Middle frontal gyrus (tissue), 1 donor: Measurements from ENCODE around the gene RASSF4.

Experiments
- DNase-seq: peaks from one replicate; pipeline ENCODE4 v3.0.0-alpha.2; 2015; ENCODE audit warnings: low spot score; ENCODE audit errors: extremely low spot score

Gene RASSF4

DNA sequence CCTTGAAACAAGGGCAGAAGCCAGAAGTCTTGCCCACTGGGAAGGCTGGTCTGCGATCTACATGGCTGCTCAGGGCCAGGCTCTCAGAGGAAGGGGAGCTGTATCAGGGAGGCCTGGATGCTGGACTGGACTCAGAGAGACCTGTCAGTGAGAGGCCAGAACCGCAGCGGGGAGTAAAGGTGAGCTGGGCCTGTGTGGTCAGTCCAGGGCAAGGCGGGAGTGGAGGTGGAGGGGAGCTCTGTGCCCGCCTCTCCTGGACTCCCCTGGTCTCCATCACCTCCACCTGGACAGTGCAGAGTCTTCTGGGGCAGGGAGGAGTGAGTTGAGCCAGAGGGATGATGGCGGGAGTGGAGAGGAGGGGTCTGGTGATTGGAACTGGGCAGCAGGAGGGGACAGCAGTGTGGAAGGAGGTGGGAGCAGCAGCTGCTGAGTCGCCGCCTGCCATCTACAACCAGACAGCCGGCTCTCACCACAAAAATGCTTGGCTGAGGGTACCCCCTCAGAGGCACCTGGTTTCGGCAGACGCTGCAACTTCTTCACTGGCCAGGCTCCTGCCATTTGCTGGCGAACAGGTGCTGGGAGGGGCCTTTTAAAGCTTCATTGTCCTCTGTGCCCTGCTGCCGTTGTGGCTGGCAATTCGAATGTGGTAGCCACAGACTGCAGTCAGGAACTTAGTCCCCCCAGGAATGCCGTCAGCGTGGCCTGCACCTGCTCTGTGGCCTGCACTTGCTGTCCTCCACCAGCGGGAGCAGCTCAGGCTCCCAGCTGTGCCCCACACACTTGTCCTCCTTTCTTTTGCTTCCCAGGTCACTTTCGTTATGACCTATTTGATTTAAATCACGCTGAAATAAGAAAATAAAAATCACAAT is 3.5 kb downstream of the RASSF4 start:
- DNase-seq: no peak

DNA sequence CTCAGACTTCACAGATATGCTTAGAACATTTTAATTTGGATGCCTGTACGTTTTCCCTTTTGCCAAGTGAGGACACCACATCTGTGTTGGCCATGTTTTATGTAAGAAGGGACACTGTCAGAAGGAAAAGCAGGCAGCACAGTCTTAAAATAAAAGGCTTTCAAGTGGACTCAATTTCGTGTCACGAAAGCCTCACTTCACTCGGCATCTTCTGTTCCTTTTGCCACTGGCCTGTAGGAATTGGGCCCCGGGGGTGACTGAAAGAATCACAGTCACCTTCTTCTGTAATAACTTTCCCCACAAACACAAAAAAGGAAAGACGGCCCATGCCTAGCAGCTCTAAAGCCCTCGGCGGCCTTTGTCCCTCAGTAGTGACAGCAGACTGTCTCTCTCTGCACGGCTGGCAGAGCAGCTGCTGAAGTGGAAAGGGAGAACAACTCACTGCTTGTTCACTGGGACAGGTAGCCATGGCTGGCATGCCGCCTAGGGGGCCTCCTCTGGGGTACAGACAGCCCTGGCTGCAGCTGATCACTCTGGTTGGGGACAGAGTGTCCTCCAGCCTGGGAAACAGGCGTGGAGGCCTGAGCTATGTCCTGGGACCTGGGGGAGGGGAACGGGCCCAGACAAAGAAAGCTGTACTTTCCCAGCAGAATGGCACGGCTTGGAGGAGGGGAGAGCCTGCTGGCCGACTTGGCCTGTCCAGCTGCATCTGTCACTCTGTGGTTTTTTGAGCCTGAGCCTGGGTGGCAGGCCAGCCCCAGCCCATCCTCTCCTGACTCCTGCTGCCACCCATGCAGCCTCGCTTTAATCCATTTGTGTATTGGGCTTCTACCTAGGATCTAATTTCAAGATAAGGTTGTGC is 4.4 kb downstream of the RASSF4 start:
- peak; percentile 72 for DNase-seq

DNA sequence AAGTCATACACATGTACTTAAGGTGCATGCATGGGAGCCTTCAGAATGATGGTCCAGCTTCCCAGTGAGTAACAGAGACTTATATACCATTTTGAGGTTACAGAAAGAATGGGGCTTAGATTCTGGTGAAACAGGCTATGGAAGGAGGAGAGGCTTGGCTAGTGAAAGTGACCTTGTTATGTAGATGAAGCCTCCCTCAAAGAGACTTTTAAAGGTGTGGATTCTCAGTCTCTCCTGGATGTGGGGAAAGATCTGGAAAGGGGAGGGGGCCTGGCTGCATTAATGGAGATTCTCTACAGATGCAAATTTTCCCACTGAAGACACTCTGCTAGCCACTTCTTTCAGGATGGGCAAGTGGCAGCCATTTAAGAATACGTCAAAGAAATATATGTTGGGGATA is 5.5 kb downstream of the RASSF4 start:
- DNase-seq: no peak

DNA sequence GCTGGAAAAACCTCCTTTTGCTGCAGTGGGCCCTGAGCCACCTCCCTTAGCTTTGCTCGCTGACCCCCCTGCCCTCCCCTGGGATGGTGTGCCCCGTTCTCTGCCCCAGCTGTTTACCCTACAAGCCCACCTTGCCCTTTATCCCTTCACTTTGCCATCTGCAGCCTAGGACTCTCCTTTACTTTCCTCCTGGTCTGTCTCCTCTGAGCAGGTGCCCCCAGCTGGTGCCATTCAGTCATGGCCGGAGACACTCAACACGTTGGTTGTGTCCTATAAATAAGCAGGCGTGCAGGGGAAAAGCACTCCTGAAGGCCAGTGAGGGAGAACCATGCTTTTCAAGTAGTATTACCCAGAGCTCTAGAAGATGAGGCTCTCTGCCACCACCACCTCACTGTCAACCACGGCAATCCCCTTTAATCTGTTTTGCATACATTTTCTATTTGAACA is 6.1 kb downstream of the RASSF4 start:
- no peak for DNase-seq

DNA sequence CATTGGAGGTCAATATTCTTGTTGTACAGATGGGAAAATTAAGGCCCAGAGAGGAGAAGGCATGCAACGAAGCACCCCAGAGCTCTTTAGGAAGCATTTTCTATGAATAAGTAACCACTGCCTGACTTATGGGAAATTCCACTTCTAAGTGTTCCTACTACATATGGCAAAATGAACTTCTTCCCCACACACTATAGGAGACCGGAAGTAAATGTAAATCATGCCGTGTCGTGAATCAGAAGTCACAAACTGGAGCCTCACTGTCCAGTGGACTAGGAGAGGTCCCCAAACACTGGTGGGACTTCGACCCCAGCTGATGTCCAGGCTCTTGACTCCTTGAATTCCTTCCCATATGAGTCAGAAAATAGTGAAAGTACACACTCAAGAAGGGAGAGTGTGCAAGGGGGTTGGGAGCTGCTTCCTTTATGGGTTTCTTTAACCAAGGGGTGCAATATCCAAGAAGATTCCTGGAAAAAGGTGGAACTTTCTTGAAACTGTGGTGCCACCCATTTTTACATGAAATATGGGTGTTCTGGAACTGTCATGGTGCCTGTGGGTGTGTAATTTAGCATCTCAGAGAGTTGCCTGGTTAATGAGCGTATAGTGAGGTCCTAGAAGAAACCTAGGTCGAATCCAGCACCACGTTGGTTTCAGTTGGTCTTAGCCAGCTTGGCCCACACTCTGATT is 6.7 kb downstream of the RASSF4 start:
- DNase-seq: no peak

DNA sequence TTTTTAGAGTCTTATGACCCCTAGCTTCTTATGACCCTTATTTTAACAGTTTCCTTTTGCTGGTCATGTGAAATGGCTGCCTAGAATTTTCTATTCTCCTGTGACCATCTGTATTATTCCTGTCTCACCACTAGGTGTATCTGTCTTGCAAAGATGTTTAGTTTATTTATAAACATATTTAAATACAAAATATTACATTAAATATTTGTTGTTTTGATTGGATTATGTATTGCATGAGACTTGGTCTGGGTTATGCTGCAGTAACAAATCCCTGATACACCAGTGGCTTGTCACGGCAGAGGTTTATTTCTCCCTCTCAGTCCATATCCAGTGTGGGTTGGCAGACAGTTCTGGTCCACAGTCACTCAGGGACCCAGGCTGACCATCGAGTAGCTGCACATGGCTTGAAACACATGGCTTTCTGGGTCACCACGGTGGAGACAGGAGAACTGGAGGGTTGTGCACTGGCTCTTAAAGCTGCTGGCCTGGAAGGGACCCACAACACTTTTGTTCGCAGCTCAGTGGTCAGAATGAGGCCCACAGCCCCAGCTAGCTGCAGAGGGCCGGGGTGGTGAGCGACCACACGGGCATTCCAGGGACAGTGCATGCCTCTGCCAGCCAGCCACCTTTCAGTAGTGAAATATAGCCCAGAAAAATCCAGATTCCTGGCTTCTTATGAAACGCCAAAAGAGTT is 7.4 kb downstream of the RASSF4 start:
- no peak for DNase-seq

DNA sequence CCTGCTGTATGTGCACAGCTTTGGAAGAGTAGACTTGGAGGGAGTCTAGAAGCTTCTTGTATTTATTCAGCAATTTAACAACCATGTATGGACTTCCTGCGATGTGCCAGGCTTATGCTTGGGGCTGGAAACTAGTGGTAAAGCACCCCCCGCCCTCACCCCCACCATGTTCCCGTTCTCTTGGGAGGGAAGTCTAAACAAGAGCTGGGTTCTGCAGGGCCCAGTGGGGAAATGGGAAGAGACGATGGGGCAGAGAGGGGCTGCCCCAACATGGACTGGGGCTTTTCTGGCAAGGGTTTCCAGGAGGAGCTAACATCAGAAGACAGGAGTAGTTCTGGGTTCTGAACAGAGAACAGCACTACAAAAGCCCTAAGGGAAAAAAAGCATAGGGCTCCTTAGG is 8.0 kb downstream of the RASSF4 start:
- no peak for DNase-seq

DNA sequence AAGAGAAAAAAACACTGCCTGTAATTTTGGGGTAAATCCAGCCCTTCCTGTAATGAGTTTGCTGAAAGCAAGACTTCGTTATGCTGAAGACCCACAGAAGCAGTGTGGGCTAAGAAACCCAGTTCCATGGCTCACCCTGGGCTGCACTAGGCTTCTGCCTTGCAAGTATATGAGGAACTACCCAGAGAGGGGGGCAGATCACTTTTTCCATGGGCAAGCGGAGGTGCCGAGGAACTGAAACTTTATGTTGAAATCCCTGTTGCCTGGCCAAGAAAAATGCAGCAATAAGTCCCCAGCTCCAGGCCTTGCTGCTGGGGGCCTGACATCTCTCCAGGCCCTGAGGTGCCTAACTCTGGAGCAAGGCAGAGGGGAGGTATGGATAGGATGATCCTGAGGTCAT is 8.5 kb downstream of the RASSF4 start:
- no peak for DNase-seq

DNA sequence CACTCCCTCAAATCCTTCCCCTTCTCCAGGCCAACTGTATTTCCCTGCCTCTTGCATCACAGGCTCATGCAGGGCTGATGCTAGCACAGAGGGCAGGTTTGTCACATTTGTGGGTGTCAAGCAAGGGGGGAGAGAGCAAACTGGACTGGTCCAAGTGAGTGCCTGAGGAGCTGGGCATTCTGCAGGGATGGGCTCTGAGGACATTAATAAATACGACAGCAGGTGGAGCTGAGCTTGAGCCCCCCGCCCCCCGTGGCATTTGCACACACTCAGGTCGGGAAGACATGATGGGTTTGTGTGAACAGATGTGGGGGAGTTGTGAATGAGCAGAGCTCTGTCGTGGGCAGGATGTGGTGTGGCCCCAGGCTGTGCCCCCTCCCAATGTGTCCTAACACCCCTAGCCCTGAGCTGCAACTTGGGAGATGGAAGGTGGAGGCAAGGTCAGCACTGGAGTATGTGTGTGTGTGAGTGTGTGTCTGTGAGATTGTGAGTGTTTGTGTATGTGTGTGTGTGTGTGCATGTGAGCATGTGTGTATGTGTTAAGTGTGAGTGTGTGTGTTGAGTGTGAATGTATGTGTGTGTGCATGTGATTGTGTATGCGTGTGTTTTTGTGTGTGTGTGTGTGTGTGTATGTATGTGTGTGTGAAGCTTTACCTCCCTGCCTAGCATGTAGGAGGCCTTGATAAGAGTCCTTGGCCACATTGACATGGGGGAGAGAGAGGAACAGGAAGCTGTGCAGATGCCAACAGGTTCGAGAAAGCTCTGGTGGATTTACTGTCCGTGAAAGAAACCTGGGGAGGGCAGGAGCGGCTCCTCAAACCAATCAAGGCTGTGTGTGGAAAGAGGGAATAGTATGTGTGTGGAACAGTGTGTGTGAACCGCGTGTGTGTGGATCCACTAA is 9.1 kb downstream of the RASSF4 start:
- DNase-seq: no peak

DNA sequence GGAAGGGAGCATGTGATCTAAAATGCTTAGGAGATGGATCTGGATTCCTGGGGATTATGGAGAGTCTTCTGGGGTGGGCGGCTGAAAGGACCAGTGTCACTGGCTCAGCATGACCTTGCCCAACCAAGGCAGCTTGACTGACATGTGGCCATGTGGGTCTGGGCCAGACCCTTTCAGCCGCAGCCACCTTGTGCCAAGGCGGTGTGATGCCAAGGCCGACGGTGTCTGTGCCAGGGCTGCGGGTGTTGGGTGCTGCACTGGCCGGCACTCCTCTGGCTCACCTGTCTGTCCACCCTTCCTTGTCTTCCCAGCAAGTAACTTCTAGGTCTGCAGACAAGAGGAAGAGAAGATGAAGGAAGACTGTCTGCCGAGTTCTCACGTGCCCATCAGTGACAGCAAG is 10.3 kb downstream of the RASSF4 start:
- no peak for DNase-seq

DNA sequence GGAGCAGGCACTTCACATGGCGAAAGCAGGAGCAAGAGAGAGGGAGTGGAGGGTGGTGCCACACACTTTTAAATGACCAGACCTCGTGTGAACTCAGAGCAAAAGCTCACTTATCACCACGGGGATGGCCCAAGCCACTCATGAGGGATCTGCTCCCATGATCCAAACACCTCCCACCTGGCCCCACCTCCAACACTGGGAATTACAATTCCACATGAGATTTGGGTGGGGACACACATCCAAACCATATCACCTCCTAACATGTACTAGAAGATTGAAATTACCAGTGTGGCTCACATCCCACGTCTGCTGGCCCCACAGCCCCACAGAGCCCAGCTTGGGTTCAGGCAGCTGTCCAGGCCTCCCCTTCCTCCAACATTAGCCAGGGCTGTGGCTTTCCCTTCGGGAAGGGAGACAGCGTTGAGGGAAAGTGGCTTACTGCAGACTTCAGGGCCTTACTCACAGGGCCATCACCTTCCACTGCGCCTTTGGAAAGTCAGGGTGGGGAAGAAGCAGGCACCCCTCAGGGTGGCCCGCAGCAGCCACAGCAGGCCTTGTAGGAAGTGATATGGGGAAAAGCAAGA is 11.3 kb downstream of the RASSF4 start:
- no peak for DNase-seq

DNA sequence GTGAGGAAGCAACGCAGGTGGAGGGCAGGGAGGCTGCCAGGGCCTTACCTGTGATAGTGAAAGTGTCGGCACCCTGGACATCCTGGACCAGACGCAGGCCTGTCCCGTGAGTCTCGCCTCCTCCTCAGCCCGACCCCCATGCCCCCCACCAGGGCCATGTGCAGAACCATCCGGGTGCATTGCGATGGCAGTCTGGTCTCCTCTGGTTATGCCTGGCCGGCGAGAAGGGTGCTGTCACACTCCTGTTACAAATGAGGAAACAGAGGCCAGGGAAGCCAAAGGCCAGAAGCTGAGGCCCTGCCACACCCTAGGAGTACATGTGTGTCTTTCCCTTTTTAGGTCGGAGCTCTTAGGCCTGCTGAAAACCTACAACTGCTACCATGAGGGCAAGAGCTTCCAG is 11.8 kb downstream of the RASSF4 start:
- no peak for DNase-seq

DNA sequence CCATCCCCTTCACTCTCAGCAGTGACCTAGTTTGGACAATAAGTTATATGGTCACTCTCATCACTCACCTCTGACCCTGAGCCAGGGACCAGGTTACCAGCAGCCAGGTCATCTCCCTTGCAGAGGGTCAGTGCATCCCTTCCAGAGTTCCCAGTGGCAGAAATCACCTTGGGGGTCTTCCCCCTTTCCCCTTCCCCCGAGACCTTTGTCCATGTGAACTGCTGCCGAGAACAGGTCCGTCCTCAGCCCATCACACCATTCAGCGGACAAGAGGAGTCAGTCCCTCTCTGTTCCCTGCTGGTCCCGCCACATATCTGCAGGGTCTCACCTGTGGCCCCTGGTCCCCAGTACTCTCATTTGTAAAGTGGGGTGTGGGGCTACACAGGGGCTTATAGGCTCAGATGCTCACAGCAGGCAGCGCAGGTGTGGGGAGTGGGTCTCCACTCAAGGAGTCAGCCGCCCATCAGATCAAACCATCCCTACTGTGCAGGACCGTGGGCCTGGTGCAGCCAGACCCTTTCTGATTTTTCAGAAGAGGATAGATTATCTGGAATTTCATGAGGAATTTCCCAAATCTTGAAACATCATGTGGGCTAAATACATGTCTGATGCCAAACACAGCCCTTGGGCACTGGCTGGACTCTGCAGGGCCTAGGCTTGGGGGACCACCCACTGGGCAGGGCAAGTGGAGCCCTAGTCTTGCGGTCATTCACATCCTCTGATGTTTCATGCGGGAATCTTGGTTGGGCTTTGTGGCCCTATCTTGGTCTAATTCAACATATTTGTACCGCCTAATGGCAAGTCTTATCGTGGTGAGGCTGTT is 12.5 kb downstream of the RASSF4 start:
- DNase-seq: no peak

DNA sequence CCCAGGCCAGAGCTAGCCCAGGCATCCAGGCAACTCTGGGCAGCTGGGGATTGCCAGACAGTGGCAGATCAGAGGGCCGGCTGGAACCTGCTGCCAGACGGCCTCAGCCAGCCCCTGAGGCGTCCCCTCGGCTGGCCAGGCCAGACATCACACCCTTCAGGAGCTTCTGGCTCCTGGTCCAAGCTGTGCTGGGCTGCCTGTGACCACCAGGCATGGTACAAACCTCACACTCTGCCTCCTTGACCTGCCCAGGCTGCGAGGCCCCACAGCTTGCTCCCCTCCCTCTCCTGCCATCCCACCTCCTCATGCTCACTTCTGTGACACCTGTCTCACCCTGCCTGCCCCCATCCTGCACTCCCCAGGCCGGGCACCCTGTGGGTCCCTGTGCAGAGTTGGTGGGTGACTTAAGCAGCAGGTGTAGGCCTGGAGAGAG is 13.3 kb downstream of the RASSF4 start:
- no peak for DNase-seq

DNA sequence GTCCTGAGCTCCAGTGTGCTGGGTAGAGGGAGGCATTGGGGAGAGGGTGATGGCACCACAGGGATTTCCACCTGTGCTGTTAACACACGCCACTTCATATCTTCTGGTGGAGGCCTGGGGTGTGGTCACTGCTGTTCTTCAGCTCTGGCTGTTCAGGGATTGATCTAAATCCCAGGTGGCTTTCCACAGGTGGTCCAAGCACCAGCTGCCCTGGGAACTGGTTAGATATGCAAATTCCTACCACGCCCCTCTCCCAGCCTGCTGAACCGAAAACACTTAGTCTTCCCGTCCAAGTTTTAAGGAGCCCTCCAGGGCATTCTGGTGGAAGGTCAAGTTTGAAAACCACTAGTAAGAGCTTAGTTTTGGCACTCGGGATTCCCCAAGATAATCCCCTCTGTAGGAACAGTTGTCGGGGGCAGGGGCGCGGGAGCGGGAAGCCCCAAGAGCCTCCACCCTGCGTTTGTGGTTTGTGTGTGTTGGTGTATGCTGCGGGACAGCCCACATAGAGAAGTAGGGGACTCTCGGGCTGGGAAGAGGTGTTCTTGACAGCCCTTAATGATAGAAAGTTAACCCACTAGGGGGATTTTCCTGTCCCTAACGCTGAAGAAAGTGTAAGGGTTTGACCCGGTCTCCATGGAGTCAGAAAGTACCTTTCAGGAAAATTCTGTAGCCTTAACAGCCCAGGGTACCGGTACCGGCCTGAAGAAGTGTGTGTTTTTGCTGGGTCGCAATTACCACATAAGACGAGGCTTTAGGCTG is 13.9 kb downstream of the RASSF4 start:
- no peak for DNase-seq

DNA sequence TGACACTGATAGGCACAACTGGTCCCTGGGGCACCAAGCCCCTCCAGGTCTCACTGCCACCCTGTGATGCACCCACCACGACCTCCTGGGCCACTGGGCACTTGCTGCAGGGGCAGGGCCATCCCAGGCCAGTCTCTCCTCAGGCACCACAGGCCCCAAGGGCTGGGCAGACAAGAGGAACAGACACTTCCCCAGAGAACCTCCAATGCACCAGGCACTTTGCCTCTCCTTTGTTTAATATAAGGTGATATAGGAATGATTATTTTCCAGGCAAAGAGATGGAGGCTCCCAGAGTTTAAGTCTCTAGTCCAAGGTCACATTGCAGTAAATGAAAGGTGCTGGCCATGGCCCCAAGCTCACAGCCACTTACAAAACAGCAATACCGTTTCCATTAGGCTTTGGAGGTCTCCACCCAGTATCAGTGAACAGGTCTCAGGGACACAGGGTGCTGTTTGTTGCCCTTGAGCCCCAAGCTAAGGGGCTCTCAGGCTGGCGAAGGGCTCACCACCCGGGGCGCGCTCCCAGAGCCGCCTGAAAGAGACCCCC is 14.6 kb downstream of the RASSF4 start:
- DNase-seq: no peak

DNA sequence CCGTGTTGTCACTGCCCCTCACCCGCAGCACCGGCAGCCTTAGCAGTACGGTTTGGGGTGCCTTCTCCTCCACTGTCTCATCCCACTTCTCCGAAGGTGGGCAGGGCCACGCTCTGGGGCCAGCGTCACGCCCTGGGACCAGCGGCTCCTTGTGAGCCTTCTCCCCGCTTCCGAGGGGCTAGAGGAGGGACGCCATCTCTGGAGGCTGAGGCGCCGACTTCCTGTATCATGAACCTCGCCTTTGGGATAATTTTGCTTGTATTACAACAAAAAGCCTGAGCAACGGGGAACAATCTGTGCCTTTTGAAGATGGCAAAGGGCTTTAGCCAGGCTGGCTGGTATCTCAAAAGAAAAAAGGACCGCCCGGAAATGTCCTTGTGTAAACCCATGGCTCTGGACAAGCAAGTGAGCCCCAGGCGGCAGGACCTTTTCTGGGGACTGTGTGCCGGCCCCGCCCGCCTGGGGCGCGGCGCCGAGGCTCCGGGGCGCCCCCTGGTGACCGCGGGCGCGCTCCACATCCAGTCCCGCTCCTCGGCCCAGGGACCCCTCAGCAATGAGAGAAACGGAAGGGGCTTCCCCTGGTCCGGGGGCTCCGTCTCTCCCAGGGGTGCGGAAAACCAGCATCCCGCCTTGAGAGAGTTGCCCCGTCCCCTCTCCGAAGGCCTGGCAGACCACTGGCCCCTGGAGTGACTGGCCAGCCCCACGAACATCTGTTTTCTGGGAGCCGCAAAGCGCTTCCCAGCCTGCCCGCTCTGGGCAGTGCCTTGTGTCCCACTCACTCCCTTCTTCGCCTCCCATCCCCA is 15.2 kb downstream of the RASSF4 start:
- DNase-seq: no peak
